Measurements from ENCODE around the gene EYA2. TPM values are rescaled to one million over a fixed set of nuclear protein-coding genes. Genes with fewer than 3 reads are reported as not detected.
"Not testable (repeated sequence)": the region's sequence is repeated elsewhere in the genome, so short reads cannot be mapped to it uniquely, and the experiment has no call there.

The EYA2 gene
- total RNA-seq, 1 experiment from 2014 or later, result 1.7 TPM

- DNase-seq (ENCODE audit: low read depth), result not testable (repeated sequence)
These were observed 37.8 kb downstream of the EYA2 start for GRCh38 chr20:46932439-46932838.

DNA sequence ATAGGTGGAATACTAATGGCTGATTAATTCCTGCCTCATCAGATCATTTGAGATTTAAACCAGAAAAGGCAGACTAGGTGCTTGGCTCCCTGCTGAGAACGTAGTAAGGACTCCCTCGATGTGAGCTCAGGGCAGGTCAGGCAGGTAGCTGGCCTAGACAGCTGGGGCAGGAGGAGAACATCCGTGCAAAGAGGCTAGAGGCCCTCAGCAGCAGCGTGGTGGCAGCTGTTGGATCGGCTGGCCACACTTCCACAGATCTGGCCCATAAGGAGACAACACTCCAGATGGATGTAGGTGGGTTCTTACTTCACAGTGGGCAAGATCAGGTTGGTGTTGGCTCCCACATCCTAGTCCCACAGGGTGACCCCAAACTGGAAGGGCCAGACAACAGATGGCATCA is 38.5 kb downstream of the EYA2 start:
- no peak for DNase-seq (ENCODE audit: low read depth)

- DNase-seq (ENCODE audit: low read depth), result no peak
These were observed 40.2 kb downstream of the EYA2 start for GRCh38 chr20:46934746-46935287.

- DNase-seq (ENCODE audit: low read depth), result no peak
These were observed 40.9 kb downstream of the EYA2 start for GRCh38 chr20:46935394-46936017.

DNA sequence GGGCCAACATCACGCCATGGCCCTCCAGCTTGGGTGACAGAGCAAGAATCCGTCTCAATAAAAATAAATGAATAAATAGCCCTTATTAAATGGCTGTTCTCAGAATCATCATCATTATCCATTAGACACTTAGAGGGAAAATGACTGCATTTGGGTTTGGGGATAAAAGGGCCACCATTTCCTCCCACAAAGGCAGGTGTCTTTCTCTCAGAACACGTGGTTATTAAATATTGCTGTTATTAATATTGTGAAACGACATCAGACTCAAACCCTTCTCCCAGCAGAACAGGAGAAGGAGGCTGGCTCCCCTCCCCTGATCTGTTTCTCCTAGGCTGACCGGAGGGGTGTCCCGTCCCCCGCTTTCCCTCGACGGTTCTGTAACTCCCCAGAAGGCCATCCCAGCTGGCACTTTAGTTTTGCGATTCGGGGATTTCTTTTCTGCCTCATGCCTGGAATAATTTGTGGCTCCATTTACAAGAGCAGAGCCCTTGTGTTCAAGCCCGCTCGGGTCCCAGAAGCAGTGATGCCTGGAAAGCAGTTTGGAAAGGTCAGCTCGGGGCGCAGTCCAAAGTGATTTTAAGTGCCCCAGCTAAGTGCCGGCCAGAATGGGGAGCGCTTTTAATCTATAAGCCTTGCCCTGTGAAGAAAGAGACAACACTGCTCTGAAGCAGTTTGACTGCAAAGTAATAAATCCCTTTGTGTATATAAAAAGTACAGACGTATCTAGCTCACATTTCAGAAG is 41.9 kb downstream of the EYA2 start:
- DNase-seq (ENCODE audit: low read depth), result no peak

DNA sequence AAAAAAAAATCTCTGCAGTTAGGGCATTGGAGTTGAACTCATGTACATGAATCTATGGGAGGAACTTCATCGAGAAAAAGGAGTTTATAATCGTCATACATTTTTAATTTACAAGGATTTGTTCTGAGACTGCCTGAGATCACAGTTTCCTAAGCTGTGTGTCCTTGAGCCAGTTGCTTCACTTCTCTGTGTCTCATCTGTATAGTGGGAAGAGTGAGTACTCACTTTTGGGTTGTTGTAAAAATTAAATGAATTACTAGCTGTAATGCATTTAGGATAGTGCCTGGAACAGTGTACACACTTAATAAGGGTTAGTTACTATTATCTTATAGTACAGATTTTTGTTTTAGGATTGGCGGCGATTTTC is 42.5 kb downstream of the EYA2 start:
- DNase-seq (ENCODE audit: low read depth), result no peak

DNA sequence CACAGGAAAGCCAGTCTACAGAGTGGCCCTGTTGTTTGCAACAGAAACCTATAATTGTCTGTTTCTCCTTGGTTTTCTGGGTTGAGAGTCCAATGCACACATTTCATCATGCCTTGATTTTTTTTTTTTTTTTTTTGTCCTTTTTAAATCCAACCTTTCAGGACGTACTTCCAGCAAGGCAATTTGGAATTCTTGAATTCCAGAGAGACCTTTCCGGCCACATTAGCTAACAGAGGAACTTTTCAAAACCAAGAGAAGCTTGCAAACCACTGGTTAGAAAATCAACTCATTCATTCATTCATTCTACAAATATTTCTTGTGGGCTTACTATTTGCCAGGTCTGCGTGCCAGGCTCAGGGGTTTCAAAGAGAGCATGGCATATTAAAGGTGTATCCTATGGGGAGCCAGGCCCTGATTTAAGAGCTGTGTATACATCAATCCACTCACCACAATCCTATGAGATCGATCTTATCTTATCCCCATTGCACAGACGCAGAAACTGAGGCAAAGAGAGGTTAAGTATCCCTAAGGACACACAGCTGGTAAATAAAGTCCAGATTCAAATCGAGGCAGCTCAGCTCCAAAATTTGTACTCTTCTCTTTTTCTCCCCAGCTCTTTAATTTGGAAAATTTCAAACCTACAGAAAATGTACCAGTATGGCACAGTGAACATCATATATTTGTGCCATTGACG is 43.0 kb downstream of the EYA2 start:
- DNase-seq (ENCODE audit: low read depth), result no peak

GRCh38 chr20:46938434-46938833 is 43.8 kb downstream of the EYA2 start:
- DNase-seq (ENCODE audit: low read depth), result no peak

- no peak for DNase-seq (ENCODE audit: low read depth)
These were observed 44.7 kb downstream of the EYA2 start for GRCh38 chr20:46939031-46939965.

DNA sequence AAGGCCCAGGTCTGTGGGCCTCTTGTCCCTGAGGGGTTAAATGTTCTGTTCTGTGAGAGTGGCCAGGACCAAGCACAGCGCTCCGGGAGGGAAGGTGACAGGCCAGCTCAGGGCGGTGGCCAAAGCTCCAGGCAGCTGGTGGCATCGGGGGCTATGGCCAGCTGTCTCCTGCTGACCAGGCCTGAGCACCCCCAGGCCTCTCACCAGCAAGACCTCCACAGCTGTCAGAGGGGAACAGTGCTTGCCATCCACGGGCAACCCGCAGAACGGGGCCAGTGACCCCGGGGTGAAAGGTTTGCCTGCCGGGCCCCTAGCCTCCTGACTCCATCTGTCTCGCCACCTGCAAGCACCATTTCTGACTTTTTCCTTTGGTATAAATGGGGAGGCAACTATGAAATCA is 46.0 kb downstream of the EYA2 start:
- DNase-seq (ENCODE audit: low read depth), result no peak

DNA sequence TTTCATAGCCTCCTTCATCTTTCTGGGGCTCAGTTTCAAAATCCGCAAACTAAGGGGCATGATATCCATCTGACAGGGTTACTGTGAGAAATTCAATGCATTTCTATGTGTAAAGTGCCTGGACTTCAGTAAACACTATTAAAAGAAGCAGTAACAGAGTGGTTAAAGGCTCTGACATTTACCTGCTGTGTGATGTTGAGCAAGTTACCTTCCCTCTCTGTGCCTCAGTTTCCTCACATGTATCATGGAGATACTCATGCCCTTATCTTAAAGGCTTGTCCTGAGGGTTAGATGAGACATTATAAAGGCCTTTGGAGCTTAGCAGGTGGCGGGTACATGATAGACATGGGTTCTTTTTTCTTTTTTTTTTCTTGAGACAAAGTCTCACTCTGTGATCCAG is 46.8 kb downstream of the EYA2 start:
- DNase-seq (ENCODE audit: low read depth), result no peak

DNA sequence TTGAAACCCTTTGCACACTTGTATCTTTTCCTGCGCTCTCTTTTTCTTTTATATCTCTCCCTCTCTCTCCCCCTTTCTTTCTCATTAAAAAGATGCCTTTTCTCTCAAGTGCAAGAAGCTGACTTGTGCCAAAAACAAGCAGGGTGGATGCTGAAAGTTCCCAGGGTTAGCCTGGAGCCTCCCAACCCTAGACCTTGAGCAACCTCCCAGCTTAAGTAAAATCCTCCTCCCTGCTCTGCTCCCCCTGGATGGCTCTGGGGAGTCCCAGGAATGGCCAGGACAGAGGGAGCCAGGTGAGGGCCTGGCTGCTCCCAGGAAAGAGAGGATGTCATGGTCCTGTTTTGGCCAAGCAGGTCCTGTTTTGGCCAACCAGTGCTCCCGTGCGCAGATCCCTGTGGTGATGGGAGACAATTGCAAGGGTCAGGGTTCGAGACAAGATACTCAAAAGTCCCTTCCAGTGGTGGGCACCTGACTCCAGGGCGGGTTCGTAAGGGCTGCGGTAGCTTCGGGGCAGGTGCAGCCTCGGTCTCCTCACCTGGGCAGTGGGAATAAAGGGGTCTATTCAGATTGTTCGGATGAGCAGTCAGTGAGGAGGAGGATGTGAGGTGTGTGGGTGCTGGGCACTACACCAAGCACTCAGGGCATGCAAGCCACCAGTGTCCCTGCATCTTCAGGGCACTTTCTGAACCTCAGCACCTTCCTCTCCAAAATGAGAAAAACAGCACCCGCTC is 49.4 kb downstream of the EYA2 start:
- DNase-seq (ENCODE audit: low read depth), result no peak

GRCh38 chr20:46945465-46945864 is 50.8 kb downstream of the EYA2 start:
- DNase-seq (ENCODE audit: low read depth), result no peak

GRCh38 chr20:46946181-46946624 is 51.6 kb downstream of the EYA2 start:
- peak; percentile 19 for DNase-seq (ENCODE audit: low read depth)

- DNase-seq (ENCODE audit: low read depth), result no peak
These were observed 52.2 kb downstream of the EYA2 start for GRCh38 chr20:46946796-46947195.

- DNase-seq (ENCODE audit: low read depth), result no peak
These were observed 53.4 kb downstream of the EYA2 start for GRCh38 chr20:46948081-46948480.

DNA sequence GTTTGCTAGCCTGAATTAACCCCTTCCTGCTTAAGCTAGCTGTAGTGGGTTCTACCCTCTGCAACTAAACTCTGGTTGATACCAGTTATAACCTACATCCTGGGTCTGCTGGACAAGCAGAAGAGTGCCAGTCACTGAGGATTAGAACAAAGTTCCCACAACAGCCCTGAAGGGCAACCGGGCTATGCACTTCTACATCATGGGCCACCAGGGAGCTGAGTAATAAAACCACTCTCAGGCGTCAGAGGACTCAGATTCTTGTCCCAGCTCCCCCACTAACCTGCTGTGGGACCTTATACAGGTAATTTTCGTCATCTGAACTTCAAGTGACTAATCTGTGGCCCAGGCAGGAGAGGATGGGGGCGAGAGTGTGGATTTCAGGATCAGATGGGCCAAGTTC is 56.8 kb downstream of the EYA2 start:
- DNase-seq (ENCODE audit: low read depth), result peak; percentile 31

GRCh38 chr20:46951840-46952497 is 57.3 kb downstream of the EYA2 start:
- no peak for DNase-seq (ENCODE audit: low read depth)

DNA sequence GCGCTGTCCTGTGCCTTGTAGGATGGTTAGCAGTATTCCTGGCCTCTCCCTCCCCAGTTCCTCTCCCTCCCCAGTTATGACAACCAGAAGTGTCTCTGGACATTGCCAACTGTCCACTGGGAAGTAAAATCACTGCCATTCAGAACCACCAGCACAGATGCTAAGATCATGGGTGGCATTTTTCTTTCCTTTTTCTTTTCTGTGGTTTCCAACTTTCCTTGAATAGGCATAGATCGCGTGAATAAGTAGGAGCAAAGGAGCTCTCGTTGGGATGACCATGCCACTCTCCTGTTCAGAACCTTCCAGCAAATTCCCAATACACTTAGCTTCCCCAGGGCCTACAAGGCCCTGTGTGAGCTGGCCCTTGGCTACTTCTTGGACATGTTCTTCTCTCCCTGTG is 59.0 kb downstream of the EYA2 start:
- no peak for DNase-seq (ENCODE audit: low read depth)

GRCh38 chr20:46954490-46955038 is 59.9 kb downstream of the EYA2 start:
- peak; percentile 85 for DNase-seq (ENCODE audit: low read depth)
